Cardiac fibroblast (primary cell): ENCODE measurements around the gene MRPS18A.

Experiments
- DNase-seq, 2 donors: peaks; one replicate each; pipeline versions ENCODE4 v3.0.0 to v3.0.0-alpha.2; 2010; ENCODE audit warnings: low read depth in 2 of 2
- H3K4me3 ChIP-seq, 2 donors: replicated peaks in 1 of 2; 1 replicate in 1 of 2; 2 replicates in 1 of 2; pipeline ENCODE4 v1.5.1; 2011; ENCODE audit warnings: low read depth in 2 of 2, low read length in 2 of 2, mild to moderate bottlenecking in 2 of 2, moderate library complexity in 1 of 2
- CTCF ChIP-seq: IDR thresholded peaks from one replicate; pipeline ENCODE4 v1.5.1; 2011; ENCODE audit warnings: low read depth, mild to moderate bottlenecking, low read length, inconsistent platforms

Gene MRPS18A

GRCh38 chr6:43687437-43688347 lies at the start of gene MRPS18A:
Gene MRPS18A, minus strand, starts transcription at chr6:43687791. Its CDS starts 12 bp downstream, at chr6:43687779.
- DNase-seq = peak; percentile 75
- TF ChIP-seq CTCF = no peak
- H3K4me3 ChIP-seq = peak within 1 kb of the TSS; percentile 65 to 90

- no peak overlapping the region for H3K4me3 ChIP-seq
- no peak for TF ChIP-seq CTCF
- no peak for DNase-seq
These were observed 49.3 kb upstream of the MRPS18A start for GRCh38 chr6:43736844-43737243.

- no peak overlapping the region for H3K4me3 ChIP-seq
- no peak for TF ChIP-seq CTCF
- DNase-seq = no peak
These were observed 48.7 kb upstream of the MRPS18A start for GRCh38 chr6:43736211-43736786.

- no peak for TF ChIP-seq CTCF
- no peak overlapping the region for H3K4me3 ChIP-seq
- DNase-seq = no peak
These were observed 48.1 kb upstream of the MRPS18A start for GRCh38 chr6:43735642-43736199.

- no peak for TF ChIP-seq CTCF
- no peak for DNase-seq
- no peak overlapping the region for H3K4me3 ChIP-seq
These were observed 46.7 kb upstream of the MRPS18A start for GRCh38 chr6:43734294-43734665.

GRCh38 chr6:43733471-43734293 lies 46.1 kb upstream of the MRPS18A start:
- TF ChIP-seq CTCF = no peak
- no peak for DNase-seq
- no peak overlapping the region for H3K4me3 ChIP-seq
